H1 (cell line): ENCODE results near the gene PMM2. TPM values are rescaled to one million over a fixed set of nuclear protein-coding genes. Genes with fewer than 3 reads are reported as not detected.

Source experiments
- SAP30 ChIP-seq: fragments of 300-600 bp; sonication (generic); IDR thresholded peaks from 2 replicates; pipeline ENCODE4 v1.7.1; 2012; ENCODE audit warnings: low read length, moderate library complexity, mild to moderate bottlenecking, inconsistent platforms; ENCODE audit not compliant: insufficient read depth, insufficient replicate concordance
- SIRT6 ChIP-seq: IDR thresholded peaks from one replicate; pipeline ENCODE4 v1.7.1; 2012; ENCODE audit warnings: low read length, inconsistent platforms
- polyA plus RNA-seq, 7 experiments: library from polyadenylated mRNA; depleted of rRNA in 3 of 7; stranded (reverse) in 5 of 7; unstranded in 2 of 7; fragments of >200 nt in 5 of 7; fragments of 200-250 nt in 2 of 7; gene quantifications; 1 replicate in 5 of 7; 2 replicates in 1 of 7; 4 replicates in 1 of 7; pipeline versions ENCODE4 v1.2.1 to v1.2.3, GENCODE V29; 2011 to 2013; ENCODE audit warnings: missing spikeins in 2 of 7, mixed read lengths in 2 of 7
- total RNA-seq: library from RNA; stranded (reverse); fragmentation: NEBNext Ultra II Directional; extraction: Animal tissue kit (Norgen Biotek cat#: 25700); gene quantifications from 2 replicates; pipeline ENCODE4 v1.2.1, GENCODE V29; 2021
- TF ChIP-seq, protein P1 (sequence below): IDR thresholded peaks from 2 replicates; pipeline ENCODE4 v1.6.1; 2011; ENCODE audit warnings: low read depth, mild to moderate bottlenecking, low read length; ENCODE audit not compliant: insufficient read depth

Gene PMM2
- total and polyA plus RNA-seq, 2 of the 8 experiments (the other 6 are each of a cell fraction or from before 2014, with no cell fraction given) = 26.2 to 49.4 TPM

DNA sequence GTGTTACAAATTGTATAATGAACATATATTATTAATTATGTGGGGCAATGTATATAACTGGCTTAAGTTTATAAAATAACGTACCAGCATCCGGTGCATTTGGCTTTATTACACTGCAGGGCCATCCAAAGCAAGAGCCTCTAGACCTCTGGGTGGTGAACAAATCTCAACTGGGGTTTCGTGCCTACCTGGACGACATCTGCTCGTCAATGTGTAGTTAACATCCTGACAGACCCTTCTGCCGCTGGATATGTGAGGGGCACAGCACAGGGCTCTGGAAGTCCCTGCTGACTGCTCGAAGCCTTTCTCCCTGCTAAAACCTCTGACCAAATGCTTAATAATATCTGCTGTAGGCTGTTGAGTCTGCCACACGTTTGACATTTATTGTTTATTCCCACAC lies 2.5 kb upstream of the PMM2 start (continued):
- TF ChIP-seq, protein P1, sequence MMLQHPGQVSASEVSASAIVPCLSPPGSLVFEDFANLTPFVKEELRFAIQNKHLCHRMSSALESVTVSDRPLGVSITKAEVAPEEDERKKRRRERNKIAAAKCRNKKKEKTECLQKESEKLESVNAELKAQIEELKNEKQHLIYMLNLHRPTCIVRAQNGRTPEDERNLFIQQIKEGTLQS = no peak
- TF ChIP-seq SIRT6 (no peak), SAP30 (no peak)
